ENCODE data around the gene ELMO1. TPM values are rescaled to one million over a fixed set of nuclear protein-coding genes. Genes with fewer than 3 reads are reported as not detected.
A peak's percentile ranks its signal among the peaks of the same experiment; 100 is the strongest.

Gene ELMO1
- total RNA-seq, 1 experiment from 2014 or later = 7.8 TPM

GRCh38 chr7:37224746-37225145 lies 223.9 kb downstream of the ELMO1 start:
- no peak for DNase-seq
- no peaks in the 10 kb centered on the region for H4K20me1 ChIP-seq (ENCODE audit: control insufficient read depth, insufficient read depth, insufficient read length)
- H3K4ac ChIP-seq (ENCODE audit: low read depth, low read length) = no peak overlapping the region
- peaks cover 26 to 28% of the 10 kb centered on the region in 2 experiments for H3K4me1 Mint-ChIP-seq
- no peak overlapping the region for H3K23ac ChIP-seq (ENCODE audit: insufficient read length, low read depth, low read length)
- H2AFZ ChIP-seq (ENCODE audit: low read length) = no peak overlapping the region
- no peak overlapping the region for H3T11ph ChIP-seq (ENCODE audit: low read length)
- peaks cover 0 to 5% (median 0%) of the 10 kb centered on the region in 3 experiments; a peak in 1 of 7 replicates for H3K36me3 Mint-ChIP-seq (ENCODE audit: insufficient read depth in 1 of 3, low read depth in 3 of 3)
- no peak overlapping the region for H2BK5ac ChIP-seq (ENCODE audit: insufficient read length, low read length)
- no peak overlapping the region for H3K4me3 Mint-ChIP-seq
- peak overlapping the region in 2 of 3 experiments; percentile 95; a peak in 5 of 7 replicates for H3K27ac Mint-ChIP-seq
- no peak overlapping the region for H2BK120ac ChIP-seq (ENCODE audit: low read depth, low read length, poor library complexity, severe bottlenecking)
- H3K9ac ChIP-seq (ENCODE audit: extremely low read depth, insufficient read length, low read length) = no peak overlapping the region
- H3K79me2 ChIP-seq (ENCODE audit: insufficient read depth, low read length) = no peaks in the 10 kb centered on the region
- H3K18ac ChIP-seq (ENCODE audit: insufficient read length, low read depth, low read length) = peak overlapping the region; percentile 15
- no CpG with 5 or more reads among the region's 10 CpGs for WGBS (ENCODE audit: extremely low coverage, insufficient read length, low lambda C conversion rate)
- no peak overlapping the region for H4K91ac ChIP-seq (ENCODE audit: insufficient read length, low read depth, low read length)
- peak overlapping the region; percentile 74 for H2BK12ac ChIP-seq (ENCODE audit: insufficient read length, low read depth, low read length)
- no peaks in the 10 kb centered on the region for H3K9me3 ChIP-seq (ENCODE audit: control insufficient read depth, low read depth, low read length)
- H4K5ac ChIP-seq (ENCODE audit: insufficient read length, low read depth, low read length) = no peak overlapping the region
- H3K4me1 ChIP-seq (ENCODE audit: insufficient read depth, low read length) = peaks cover 7% of the 10 kb centered on the region; the same call in 1 of the 2 replicates
- H3K27me3 Mint-ChIP-seq (ENCODE audit: low read depth) = no peaks in the 10 kb centered on the region
- H3K4me2 ChIP-seq (ENCODE audit: insufficient read depth, insufficient read length, low read length) = no peak overlapping the region
- H2BK20ac ChIP-seq (ENCODE audit: low read depth, low read length, poor library complexity, severe bottlenecking) = no peak overlapping the region
- H4K8ac ChIP-seq (replicated peaks; ENCODE audit: insufficient read length, low read depth, low read length) = peak overlapping the region; percentile 84
- H2BK15ac ChIP-seq (ENCODE audit: low read depth, low read length) = no peak overlapping the region
- H2AK5ac ChIP-seq (ENCODE audit: insufficient read length, low read length) = no peak overlapping the region
- H3K27ac ChIP-seq (ENCODE audit: insufficient read length, low read depth, low read length) = no peak overlapping the region
- no peaks in the 10 kb centered on the region for H3K9me3 Mint-ChIP-seq
- no peaks in the 10 kb centered on the region for H3K27me3 ChIP-seq (ENCODE audit: insufficient read depth, low read length)
- no peaks in the 10 kb centered on the region for H3K79me1 ChIP-seq (ENCODE audit: insufficient read depth, low read depth, low read length, poor library complexity, severe bottlenecking)
- no peak overlapping the region for H3K56ac ChIP-seq (ENCODE audit: insufficient read length, low read depth, low read length)
- no peaks in the 10 kb centered on the region for H3K23me2 ChIP-seq (ENCODE audit: insufficient read length, low read depth, low read length, poor library complexity, severe bottlenecking)
- no peak for TF ChIP-seq CTCF (conservative IDR thresholded peaks at IDR 0.05)
- no peak overlapping the region for H3K14ac ChIP-seq (ENCODE audit: insufficient read depth, low read length)
